Raji (cell line): Measurements from ENCODE around the gene CHST11.

Experiments
- POLR2A ChIP-seq: IDR thresholded peaks from 2 replicates; pipeline ENCODE4 v1.6.1; 2011; ENCODE audit warnings: low read depth, low read length, control low read depth; ENCODE audit not compliant: insufficient read depth

CHST11 gene

DNA sequence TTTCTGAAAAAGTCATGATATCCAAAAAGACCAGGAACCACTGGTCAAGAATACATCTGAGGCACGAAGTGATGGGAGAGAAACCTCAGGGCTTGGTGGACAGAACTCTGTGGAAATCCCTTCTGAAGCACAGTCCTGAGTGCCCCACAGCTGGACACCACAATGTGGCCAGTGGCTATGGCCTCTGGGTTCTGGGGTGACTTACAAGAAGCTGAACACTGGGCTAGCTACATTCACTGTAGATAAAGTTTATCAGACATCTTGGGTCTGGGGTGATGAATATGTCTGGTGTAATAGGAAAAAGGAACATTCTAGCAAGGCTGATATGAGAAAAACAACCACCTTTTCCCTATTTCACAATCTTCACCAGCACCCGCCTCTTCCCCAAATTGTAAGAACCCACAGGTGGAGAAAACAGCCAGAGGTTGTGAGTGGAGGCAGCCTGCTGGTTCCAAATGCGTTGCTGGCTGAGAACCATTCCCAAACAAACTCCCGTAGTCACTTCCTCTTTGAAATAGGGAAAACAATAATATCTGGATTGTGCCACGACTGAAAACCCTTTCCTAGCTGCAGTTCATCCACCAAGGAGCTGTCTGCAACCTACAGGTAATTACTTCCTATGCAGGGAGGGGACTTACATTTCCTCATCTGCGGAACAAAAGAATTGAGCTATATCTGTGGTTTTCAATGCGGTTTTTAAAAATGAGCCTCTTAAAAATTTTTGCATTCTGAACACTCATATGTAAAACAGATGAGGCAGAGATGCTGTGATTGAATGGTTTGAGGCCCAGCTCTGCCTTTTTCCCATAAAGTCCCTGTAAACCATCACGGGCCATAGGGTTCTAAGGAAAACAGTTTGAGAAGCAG, 307.7 kb downstream of the CHST11 start:
- TF ChIP-seq POLR2A, result no peak

DNA sequence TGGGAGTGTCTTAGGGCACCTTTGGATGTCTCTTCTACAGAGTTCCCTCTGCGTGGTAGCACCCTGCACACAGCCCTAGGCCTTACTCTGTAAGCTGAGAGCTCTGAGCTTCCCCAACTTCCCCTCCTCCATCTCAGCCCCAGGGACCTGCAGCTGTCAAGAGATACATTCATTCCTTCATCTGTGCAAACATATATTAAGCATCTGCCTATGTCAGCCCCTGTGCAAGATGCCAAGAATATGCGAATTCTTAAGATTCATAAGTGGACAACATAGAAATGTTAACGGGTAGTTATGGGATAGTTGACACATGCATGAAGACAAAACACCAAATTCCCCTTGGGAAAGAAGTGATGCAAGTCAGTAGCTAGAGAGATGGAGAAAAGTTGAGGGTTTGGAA, 310.5 kb downstream of the CHST11 start:
- TF ChIP-seq POLR2A, result no peak

DNA sequence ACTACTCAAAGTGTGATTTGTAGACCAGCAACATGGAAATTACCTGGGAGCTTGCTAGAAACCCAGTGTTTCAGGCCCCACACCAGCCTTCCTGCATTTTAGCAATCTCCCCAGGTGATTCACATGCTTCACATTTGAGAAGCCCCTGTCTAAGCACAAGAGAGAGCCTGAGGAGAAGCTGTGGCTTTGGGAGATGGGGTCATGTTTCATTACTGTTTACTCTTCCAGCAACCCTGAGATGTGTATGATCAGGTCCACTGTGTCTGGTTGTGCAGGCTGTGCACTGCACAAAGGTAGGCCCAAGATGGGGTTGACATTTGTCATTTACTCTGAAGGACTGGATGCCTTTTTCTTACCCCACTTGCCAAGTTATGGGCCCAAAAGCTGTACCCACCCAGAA, 311.3 kb downstream of the CHST11 start:
- TF ChIP-seq POLR2A, result no peak

DNA sequence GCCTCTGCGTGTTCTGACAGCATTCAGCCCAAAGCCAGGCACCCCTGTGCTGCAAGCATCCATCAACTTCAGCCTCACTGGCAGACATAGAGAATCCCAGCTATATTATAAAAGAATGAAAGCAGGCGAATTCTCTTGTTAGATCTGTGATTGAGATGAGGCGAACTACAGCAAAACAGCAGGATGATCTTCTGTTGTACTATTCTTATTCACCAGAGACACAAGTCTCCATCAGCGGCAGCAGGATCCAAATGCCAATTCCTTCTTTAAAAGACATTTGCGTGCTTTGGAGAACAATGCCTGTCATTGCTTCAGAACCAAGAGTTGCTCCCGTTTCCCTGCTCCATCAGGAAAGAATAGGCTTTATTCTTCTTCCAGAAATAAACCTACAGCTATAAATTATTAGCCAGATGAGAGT, 312.4 kb downstream of the CHST11 start:
- no peak for TF ChIP-seq POLR2A

DNA sequence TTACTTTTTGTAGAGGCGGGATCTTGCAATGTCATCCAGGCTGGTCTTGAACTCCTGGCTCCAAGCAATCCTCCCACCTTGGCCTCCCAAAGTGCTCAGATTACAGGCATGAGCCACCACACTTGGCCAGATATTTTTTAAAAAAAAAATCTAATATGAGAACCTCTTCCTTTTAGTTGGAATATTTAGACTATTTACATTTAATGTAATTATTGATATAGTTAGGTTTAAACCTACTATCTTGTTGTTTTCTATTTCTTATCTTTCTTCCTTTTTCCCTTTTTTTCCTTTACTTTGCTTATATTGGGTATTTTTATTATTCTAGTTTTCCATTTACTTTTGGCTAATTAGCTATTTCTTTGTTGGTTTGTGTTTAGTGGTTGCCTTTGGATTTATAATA, 315.6 kb downstream of the CHST11 start:
- no peak for TF ChIP-seq POLR2A

DNA sequence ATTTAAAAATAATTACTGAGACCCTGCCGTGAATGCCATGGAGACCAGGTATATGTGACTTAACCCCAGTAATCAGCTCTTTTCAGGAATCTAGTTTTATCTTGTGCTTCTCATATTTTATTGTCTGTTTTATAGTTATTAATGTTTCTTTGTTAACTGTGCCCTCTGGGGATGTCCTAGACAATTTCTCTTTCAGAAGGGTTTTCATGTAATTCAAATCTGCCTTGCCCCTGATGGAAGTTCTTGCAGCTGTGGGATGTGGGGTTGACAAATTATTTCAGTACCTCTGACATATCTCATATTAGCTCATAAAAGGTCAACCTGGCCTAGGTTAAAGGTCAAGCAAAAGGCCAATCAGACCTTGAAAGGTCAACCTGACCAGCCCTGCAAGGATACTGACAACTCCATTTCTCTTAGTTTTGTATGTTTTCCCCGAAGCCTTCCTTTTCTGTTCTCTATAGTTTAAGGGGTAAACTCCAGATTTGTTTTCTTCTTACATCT, 319.0 kb downstream of the CHST11 start:
- no peak for TF ChIP-seq POLR2A

DNA sequence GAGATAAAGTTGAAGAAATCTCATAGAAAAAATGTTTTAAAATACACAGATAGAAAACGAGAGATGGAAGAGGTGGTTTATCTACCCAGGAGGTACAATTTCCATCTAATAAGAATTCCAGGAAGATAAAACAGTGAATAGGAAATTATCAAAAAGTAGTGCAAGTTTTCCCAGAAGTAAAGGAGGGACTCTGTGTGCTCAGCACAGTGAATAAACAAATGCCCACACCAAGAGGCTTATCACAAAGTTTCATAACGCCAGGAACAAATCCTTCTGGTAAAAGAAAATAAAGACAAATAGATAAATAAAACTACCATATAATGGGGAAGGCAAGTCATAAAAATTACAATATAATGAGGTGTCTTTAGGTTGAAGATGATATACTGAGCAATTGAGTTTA, 322.4 kb downstream of the CHST11 start:
- no peak for TF ChIP-seq POLR2A

DNA sequence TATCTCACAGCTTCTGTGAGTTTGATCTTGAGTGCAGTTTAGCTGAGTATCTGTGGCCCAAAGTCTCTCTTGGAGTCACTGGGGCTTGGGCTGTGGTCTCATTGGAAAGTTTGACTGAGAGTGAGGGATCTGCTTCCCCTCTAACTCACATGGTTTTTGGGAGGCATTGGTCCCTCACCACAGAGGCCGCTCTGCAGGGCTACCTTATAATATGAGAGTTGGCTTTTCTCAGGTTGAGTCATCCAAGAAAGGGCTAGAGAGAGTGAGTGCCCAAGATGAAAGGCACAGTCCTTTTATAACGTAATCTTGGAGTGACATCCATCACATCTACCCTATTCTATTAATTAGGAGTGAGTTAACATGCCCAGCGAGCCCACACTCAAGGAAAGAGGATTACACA, 325.5 kb downstream of the CHST11 start:
- TF ChIP-seq POLR2A, result no peak

DNA sequence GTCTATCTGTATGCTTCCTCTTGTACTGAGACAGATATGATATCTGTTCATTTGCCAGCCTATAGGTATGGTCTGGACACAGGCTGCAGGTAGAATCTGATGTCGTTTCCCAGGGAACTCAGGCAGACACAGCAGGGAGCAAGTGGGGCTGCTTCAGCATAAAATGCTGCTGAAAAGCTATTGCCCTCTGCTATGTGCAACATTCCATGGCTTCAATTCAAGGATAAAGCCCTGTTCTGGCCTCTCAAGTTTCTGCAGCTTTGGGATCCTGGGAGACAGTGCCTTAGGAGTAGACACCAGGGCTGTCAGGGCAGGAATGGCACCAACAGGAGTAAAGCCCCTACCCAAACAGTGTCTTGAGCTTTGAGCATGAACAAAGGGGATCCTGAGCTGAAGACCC, 327.8 kb downstream of the CHST11 start:
- no peak for TF ChIP-seq POLR2A

DNA sequence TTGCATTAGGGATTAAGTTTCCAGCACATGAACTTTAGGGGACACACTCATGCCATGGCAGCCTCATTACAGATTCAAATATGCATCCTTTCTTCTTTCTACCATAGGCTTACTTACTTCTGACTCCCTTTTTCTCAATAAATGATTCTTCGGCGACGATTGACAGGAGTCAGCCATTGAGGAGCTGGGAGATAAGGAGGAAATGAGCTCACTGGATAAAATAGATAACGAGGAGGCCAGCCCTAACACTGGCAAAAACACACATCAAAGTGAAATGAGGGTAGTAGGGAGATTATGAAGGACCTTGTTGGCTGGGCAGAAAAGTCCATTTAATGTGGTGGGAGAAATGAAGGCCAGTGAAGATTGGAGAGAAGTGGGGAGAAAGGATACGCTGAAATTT, 329.1 kb downstream of the CHST11 start:
- no peak for TF ChIP-seq POLR2A

DNA sequence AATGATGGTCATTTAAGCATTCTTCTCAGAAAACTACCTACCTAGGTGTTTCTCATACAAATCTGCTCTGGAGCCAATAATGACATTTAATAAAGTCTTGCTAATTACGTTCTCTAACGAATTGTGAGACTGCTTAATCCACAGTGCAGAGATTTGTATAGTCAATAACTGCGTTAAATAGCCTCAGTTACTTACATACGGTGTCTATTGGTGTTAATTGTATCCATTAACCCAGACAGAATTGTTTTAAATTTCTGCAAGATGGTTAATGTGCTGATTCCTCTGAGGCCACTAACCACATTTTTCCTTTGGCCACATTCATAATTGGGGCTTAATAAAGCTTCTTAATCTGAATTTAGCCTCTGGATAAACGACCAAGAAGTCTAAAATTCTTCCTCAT, 329.6 kb downstream of the CHST11 start:
- no peak for TF ChIP-seq POLR2A

DNA sequence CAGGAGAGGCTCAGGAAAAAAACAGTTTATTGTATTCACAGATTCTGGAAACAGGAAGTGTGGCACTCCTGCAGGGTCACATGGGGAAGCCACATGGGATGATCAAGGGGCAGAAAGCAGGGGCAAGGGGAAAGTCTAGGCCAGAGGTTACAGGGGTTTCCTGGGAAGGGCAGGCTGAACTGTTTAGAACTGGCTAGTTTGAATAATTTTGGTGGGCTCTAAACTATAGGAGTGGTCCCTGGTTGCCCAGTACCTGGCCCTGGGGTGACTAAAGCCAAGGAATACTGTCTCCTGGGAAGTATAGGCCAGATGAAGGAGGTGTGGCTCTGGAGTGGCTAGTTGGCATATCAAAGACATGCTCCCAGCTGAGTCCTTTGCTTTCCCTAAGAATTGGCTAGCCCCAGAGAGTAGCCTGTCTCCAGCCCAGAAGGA, 332.1 kb downstream of the CHST11 start:
- TF ChIP-seq POLR2A, result no peak

DNA sequence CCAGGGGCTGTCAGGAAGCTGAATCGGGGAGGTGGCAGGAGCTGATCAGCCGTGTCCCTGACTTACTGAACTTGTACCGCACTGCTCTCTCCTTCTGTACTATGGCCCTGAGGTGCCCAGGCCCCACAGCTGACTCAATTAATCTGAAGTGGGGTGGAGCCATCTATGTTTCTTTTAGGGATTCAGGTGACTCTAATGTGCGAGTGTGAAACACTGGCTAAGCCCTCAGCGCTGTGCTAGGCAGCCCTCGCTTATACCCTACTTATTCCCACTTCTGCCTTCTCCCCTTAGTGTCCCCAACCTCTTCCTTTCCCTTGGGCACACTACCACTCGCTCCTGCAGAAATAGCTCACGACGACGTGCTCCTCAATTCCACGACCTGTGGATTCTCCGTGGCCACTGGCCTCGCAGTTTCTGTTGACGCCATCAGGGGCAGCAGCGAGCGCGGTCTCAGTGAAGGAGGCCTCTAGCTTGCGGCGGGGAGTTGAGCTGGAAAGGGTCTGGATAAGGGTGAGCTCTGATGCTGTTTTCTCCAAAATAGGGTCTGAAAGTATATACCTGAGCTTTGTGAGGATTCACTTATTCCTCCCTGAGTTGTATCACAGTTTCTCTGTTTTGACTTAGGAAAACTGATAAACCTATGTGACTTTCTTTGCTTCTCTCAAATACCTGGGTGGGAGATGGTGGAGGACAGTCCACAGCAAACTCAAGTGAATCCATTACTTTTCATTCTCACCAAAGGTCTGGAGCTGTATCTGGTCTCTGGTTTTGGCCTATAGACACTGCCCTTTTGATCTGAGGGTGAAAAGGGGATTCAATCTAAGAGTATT, 333.8 kb downstream of the CHST11 start:
- no peak for TF ChIP-seq POLR2A

DNA sequence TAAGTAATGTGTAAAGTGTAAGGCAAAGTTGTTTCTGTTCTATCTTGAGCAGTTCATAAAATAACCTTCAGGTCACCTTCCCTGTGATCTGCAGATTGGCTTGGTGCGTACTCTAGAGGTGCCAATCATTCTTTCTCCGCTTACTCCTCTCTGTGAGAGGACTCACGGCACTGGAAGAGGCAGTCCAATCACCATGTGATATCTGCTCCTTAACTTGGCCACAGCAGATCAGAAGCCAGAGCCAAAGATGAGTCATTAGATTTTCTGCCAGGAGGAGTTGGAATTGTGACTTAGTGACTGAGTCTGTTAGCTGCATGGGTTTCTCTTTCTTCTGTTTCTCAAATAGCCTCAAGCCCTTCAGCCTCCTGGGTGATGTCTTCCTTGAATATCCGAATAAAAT, 335.8 kb downstream of the CHST11 start:
- TF ChIP-seq POLR2A, result no peak

DNA sequence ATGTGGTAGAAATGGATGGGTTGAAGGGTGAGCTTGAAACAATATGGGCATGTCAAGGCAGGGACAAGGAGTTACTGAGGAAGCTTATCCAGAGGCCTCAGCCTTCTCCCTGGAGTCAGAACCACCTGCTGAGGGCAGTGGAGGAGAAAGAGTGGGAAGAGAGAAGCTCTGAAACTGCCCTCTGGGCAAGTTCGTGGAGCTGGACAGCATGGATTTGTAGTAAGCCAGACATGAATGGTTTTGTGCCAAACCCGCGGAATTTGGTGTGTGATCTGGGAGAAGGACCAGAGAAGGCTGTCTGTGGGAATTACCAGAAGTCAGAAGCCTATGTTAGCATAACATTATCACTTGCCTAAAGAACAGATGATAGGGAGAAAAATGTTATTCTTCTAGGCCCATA, 336.5 kb downstream of the CHST11 start:
- TF ChIP-seq POLR2A, result no peak

DNA sequence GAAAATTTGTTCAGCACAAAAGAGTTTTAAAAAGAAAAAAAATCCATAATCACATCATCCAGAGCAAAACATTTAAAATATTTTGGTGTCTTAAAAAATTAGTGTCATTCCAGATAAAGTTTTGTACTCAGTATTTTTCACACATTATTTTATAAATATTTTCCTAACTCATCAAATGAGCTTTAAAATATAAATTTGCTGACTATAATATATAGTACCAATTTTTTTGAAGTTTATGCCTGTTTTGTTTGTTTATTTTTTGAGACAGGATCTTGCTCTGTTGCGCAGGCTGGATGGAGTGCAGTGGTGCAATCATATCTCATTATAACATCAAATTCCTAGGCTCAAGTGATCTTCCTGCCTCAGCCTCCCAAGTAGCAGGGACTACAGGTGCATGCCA, 337.2 kb downstream of the CHST11 start:
- no peak for TF ChIP-seq POLR2A
